CD8-positive, alpha-beta memory T cell (primary cell): ENCODE measurements around the gene TBC1D5. TPM values are rescaled to one million over a fixed set of nuclear protein-coding genes. Genes with fewer than 3 reads are reported as not detected.

ENCODE experiments used
- CTCF ChIA-PET: fragments of 350-600 bp; sonication (Branson Sonifier 250); formaldehyde crosslinking; loops from one replicate; lab custom pipeline; 2021; ENCODE audit warnings: antibody characterized with exemption; lab: Charles Lee
- POLR2A ChIA-PET: fragments of 350-600 bp; sonication (Branson Sonifier 250); formaldehyde crosslinking; loops from one replicate; lab custom pipeline; 2021; ENCODE audit warnings: antibody characterized with exemption; lab: Charles Lee
- DNase-seq, 5 donors: peaks; one replicate each; pipeline versions ENCODE4 v3.0.0 to v3.0.0-alpha.2; 2020 to 2022; ENCODE audit warnings: mixed read lengths in 1 of 5
- H3K27ac ChIP-seq: one replicate; pipeline ENCODE4 v1.7.0; 2013; ENCODE audit warnings: low read depth, mild to moderate bottlenecking, low read length, moderate library complexity
- H3K27me3 ChIP-seq: 2 replicates; pipeline ENCODE4 v1.7.0; 2013; ENCODE audit warnings: low read length, mild to moderate bottlenecking; ENCODE audit not compliant: insufficient read depth, poor library complexity, severe bottlenecking
- H3K36me3 ChIP-seq: 2 replicates; pipeline ENCODE4 v1.7.0; 2013; ENCODE audit warnings: mild to moderate bottlenecking, low read length, moderate library complexity; ENCODE audit not compliant: insufficient read depth
- H3K4me1 ChIP-seq: 2 replicates; pipeline ENCODE4 v1.7.0; 2013; ENCODE audit warnings: mild to moderate bottlenecking, low read length, moderate library complexity; ENCODE audit not compliant: insufficient read depth
- H3K4me3 ChIP-seq: 2 replicates; pipeline ENCODE4 v1.7.0; 2013; ENCODE audit warnings: mild to moderate bottlenecking, low read length
- H3K9me3 ChIP-seq: 2 replicates; pipeline ENCODE4 v1.7.0; 2013; ENCODE audit warnings: mild to moderate bottlenecking, low read length
- H3K27ac Mint-ChIP-seq, 8 donors: one replicate each; pipeline ENCODE4 v1.8.0; 2020 to 2021; ENCODE audit warnings: mixed read lengths in 8 of 8, mild to moderate bottlenecking in 6 of 8, inconsistent platforms in 3 of 8, moderate library complexity in 3 of 8
- H3K27me3 Mint-ChIP-seq, 2 donors: one replicate each; pipeline ENCODE4 v1.8.0; 2020 to 2021; ENCODE audit warnings: mixed read lengths in 2 of 2, mild to moderate bottlenecking in 1 of 2, moderate library complexity in 1 of 2
- H3K36me3 Mint-ChIP-seq, 3 donors: one replicate each; pipeline ENCODE4 v1.8.0; 2020 to 2021; ENCODE audit warnings: mixed read lengths in 3 of 3, inconsistent platforms in 1 of 3, mild to moderate bottlenecking in 1 of 3
- H3K4me1 Mint-ChIP-seq, 3 donors: one replicate each; pipeline ENCODE4 v1.8.0; 2020 to 2021; ENCODE audit warnings: mixed read lengths in 3 of 3, inconsistent platforms in 1 of 3, mild to moderate bottlenecking in 1 of 3
- H3K4me3 Mint-ChIP-seq, 7 donors: one replicate each; pipeline ENCODE4 v1.8.0; 2020 to 2021; ENCODE audit warnings: mixed read lengths in 7 of 7, mild to moderate bottlenecking in 6 of 7, moderate library complexity in 4 of 7, inconsistent platforms in 2 of 7
- H3K9me3 Mint-ChIP-seq, 5 donors: one replicate each; pipeline ENCODE4 v1.8.0; 2020 to 2022; ENCODE audit warnings: mixed read lengths in 5 of 5, mild to moderate bottlenecking in 3 of 5, moderate library complexity in 2 of 5, inconsistent platforms in 1 of 5
- polyA plus RNA-seq: library from polyadenylated mRNA; unstranded; fragments of 300-500 nt; fragmentation: Illumina TruSeq; gene quantifications from one replicate; pipeline ENCODE4 v1.2.3, GENCODE V29; 2021
- total RNA-seq, 2 experiments: library from RNA; stranded (reverse); gene quantifications; one replicate each; pipeline ENCODE4 v1.2.3, GENCODE V29; 2021

TBC1D5 gene
- total and polyA plus RNA-seq, 3 experiments from 2014 or later = 35.8 to 45.1 (median 40.0) TPM

DNA sequence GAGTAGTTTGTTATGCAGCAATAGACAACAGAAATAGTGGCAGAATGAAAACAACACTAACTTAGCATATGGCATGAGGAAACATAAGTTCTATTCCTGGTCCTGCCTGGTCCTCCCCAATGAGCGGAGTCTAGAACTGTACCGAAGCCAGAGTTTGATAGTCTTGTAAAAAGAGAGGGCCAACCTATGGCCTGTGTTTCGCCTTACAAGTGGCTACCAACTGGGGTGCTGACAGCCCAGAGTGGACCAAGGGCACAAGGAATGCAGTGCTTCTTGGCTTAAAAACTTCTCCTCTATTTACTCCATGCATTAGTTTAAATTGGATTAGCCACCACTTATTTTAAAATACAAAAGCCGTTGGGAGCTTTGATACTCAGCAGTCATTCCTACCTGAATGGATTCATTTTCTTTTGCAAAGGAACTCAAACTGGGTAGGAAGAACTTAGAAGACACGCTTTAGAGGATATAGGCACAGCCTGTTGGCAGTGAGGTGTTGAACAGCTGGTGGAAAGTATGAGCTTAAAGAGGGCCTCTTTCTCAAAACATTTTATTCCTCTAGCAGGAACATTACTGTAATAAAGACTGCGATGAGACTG lies 554.7 kb downstream of the TBC1D5 start:
- CTCF ChIA-PET = no interaction called here
- no peak for DNase-seq
- Histone ChIP-seq H3K4me3 (no peak overlapping the region), H3K36me3 (no peaks in the 10 kb centered on the region), H3K4me1 (no peaks in the 10 kb centered on the region), H3K27me3 (no peaks in the 10 kb centered on the region), H3K27ac (no peak overlapping the region), H3K9me3 (no peaks in the 10 kb centered on the region)
- H3K9me3 Mint-ChIP-seq = no peaks in the 10 kb centered on the region
- no peaks in the 10 kb centered on the region for H3K27me3 Mint-ChIP-seq
- POLR2A ChIA-PET = interaction anchor here (0.5 to 0.6 kb wide), 2 partner anchors 425 to 617 kb away, joined by 3 to 6 read pairs; no protein-coding TSS in a partner anchor
- H3K4me3 Mint-ChIP-seq = no peak overlapping the region
- H3K4me1 Mint-ChIP-seq = peaks cover 19 to 29% (median 26%) of the 10 kb centered on the region in 3 donors
- H3K27ac Mint-ChIP-seq = peak overlapping the region in 1 of 8 donors; percentile 32
- H3K36me3 Mint-ChIP-seq = peaks cover 11 to 21% (median 14%) of the 10 kb centered on the region in 3 donors

DNA sequence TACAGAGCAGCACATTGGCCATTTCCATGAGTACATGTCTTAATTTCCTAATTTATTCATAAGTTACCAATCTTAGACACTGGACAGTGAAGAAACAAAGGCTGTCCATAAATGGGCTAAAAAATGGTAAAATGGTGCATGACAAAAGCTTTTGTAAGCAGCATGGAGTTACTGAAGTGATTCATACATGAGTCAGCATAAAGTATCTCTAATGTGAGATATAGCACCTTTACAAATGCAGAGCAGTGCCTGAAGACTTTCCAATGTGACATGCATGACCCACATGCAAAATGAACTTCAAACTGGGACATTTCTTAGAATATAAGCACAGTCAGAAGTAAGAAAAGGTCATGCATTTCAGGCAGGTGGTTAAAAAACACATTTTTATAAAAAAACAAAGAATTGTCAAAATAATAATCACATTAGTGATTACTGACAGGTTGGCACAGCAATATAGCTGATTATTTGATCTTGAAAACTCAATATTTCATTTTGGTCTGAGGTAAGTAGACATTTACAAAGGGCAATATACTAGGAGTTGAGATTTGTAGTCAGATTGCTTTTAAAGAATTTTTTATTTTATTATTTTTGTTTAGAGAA lies 558.4 kb downstream of the TBC1D5 start:
- Mint-ChIP-seq H3K9me3 (no peaks in the 10 kb centered on the region), H3K27ac (no peak overlapping the region), H3K27me3 (no peaks in the 10 kb centered on the region), H3K4me3 (no peak overlapping the region), H3K36me3 (peaks cover 12 to 26% (median 23%) of the 10 kb centered on the region in 3 donors), H3K4me1 (peaks cover 24 to 45% (median 43%) of the 10 kb centered on the region in 3 donors)
- ChIA-PET POLR2A (no interaction called here), CTCF (no interaction called here)
- no peak overlapping the region for H3K27ac ChIP-seq
- no peak overlapping the region for H3K4me3 ChIP-seq
- no peaks in the 10 kb centered on the region for H3K27me3 ChIP-seq
- H3K9me3 ChIP-seq = no peaks in the 10 kb centered on the region
- DNase-seq = no peak
- peaks cover 13% of the 10 kb centered on the region for H3K4me1 ChIP-seq
- H3K36me3 ChIP-seq = no peaks in the 10 kb centered on the region

DNA sequence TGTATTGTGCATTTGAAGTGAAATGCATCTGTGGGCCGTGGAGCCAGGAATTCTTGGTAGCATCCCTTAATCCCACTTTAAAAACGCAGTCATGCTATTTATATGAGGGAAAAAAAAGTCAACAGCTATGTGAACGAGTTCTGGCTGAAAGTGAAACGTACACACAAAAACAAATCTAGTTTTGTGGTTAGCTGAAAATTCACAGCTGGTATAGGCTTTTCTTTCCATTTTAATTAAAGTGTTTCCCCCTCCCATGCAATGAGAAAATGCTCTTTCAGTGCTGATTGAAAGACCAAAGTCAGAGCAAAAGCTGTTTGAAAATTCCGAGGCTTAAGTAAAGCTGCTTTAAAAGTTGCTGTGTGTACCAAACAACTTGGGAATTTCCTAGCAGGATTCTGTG lies 560.3 kb downstream of the TBC1D5 start:
- H3K4me3 ChIP-seq = no peak overlapping the region
- H3K4me3 Mint-ChIP-seq = peak overlapping the region in 5 of 7 donors; percentile 8 to 64 (median 49)
- H3K27ac ChIP-seq = no peak overlapping the region
- peaks cover 8 to 29% (median 28%) of the 10 kb centered on the region in 3 donors for H3K36me3 Mint-ChIP-seq
- ChIA-PET CTCF (no interaction called here), POLR2A (no interaction called here)
- peaks cover 24 to 45% (median 43%) of the 10 kb centered on the region in 3 donors for H3K4me1 Mint-ChIP-seq
- H3K36me3 ChIP-seq = no peaks in the 10 kb centered on the region
- DNase-seq = no peak
- H3K27ac Mint-ChIP-seq = peak overlapping the region in 3 of 8 donors; percentile 54 to 88 (median 63)
- no peaks in the 10 kb centered on the region for H3K9me3 ChIP-seq
- no peaks in the 10 kb centered on the region for H3K9me3 Mint-ChIP-seq
- H3K27me3 Mint-ChIP-seq = no peaks in the 10 kb centered on the region
- peaks cover 13% of the 10 kb centered on the region for H3K4me1 ChIP-seq
- H3K27me3 ChIP-seq = no peaks in the 10 kb centered on the region

DNA sequence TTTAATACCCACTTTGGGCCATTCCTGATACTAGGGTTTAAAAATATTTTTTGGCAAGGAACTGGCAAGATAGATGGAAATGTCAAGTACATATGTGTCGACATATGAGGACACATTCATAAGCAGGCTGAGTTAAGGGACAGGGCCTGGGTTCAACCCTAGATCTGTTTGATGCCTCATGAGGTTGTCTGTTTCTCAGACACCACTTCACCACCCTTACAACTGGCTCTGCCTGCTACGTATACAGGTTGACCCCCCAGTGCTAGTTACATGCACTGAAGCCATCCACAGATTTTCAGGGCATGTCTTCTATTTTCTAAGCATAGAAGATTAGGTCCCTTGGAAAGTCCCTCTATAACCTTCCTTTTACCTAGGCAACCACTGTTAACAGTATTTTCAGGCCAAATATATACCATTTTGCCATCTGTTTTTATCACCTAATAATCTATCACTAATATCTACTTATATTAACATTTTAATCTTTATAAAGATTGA lies 561.0 kb downstream of the TBC1D5 start:
- Mint-ChIP-seq H3K4me1 (peaks cover 24 to 45% (median 43%) of the 10 kb centered on the region in 3 donors), H3K9me3 (no peaks in the 10 kb centered on the region), H3K4me3 (peak overlapping the region in 1 of 7 donors; percentile 13), H3K36me3 (peaks cover 8 to 30% (median 29%) of the 10 kb centered on the region in 3 donors), H3K27me3 (no peaks in the 10 kb centered on the region), H3K27ac (peak overlapping the region in 5 of 8 donors; percentile 0 to 79 (median 24))
- Histone ChIP-seq H3K36me3 (no peaks in the 10 kb centered on the region), H3K27ac (no peak overlapping the region), H3K4me1 (peaks cover 13% of the 10 kb centered on the region), H3K4me3 (no peak overlapping the region), H3K9me3 (no peaks in the 10 kb centered on the region), H3K27me3 (no peaks in the 10 kb centered on the region)
- no peak for DNase-seq
- POLR2A ChIA-PET = no interaction called here
- CTCF ChIA-PET = no interaction called here

DNA sequence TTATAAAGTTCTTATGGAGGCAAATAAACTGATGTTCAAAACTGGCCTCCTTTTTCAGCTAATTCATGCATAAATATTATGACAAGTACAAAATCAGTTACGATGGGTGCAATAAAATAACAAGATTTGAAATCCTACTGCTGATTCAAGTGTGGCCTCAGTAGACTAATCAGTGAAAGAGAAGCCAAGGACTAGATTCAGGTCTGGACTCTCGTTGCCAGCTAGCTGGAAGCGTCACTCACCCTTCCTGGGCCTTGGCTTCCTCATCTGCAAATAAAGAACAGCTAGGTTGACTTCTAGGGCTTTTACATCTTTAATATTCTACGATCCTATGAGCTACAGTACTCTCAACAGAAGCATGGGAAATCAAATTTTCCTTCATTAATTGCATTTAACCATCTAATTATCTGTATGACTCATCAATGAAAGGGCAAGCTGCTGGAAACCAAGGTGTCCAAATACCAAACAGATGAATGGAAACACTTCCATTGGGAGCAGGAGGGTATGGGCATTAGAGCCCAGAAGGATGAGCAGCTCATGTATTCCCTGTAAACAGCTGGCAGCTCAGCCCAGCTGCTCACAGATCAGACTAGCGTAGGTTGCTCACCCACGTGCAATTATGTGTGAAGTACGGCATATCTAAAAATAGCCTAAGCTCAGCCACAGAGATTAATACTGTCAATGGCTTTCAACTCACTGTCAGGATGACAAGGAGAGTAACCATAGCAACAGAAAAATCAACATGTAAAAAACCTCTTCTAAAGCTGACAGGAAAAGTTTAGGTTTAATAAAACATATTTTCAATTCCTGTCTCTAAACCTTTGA lies 562.8 kb downstream of the TBC1D5 start:
- Histone ChIP-seq H3K9me3 (no peaks in the 10 kb centered on the region), H3K27me3 (no peaks in the 10 kb centered on the region), H3K4me3 (no peak overlapping the region), H3K36me3 (no peaks in the 10 kb centered on the region), H3K27ac (no peak overlapping the region), H3K4me1 (peaks cover 13% of the 10 kb centered on the region)
- Mint-ChIP-seq H3K4me3 (peak overlapping the region in 1 of 7 donors; percentile 44), H3K27ac (peak overlapping the region in 2 of 8 donors; percentile 35 to 50), H3K27me3 (no peaks in the 10 kb centered on the region), H3K9me3 (no peaks in the 10 kb centered on the region), H3K36me3 (peaks cover 3 to 28% (median 25%) of the 10 kb centered on the region in 3 donors), H3K4me1 (peaks cover 24 to 43% (median 42%) of the 10 kb centered on the region in 3 donors)
- CTCF ChIA-PET = no interaction called here
- DNase-seq = peak in 4 of 5 donors; percentile 13 to 55 (median 40)
- POLR2A ChIA-PET = no interaction called here

DNA sequence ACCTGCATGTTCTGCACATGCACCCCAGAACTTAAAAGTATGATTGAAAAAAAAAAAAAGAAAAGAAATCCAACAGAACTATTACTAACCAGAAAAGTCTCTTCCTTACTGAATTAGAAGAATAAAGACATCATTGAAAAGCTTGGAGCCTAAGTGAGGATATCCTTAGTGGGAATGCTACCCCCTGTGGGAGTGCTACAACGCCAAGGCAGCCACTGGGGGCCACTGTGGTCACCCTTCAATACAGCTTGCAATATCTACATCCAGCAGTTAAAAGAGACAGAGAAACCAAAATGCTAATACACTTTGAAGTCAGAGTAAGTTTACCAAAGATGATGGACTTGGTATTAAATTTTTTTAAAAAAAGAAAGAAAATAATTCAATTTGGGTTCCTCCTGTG lies 565.7 kb downstream of the TBC1D5 start:
- CTCF ChIA-PET = interaction anchor here (1.2 kb wide), 1 partner anchor 19 kb away, joined by 3 read pairs; no protein-coding TSS in a partner anchor
- H3K27ac ChIP-seq = no peak overlapping the region
- peaks cover 7 to 19% (median 15%) of the 10 kb centered on the region in 3 donors for H3K36me3 Mint-ChIP-seq
- H3K4me3 Mint-ChIP-seq = no peak overlapping the region
- no peaks in the 10 kb centered on the region for H3K27me3 Mint-ChIP-seq
- H3K9me3 Mint-ChIP-seq = no peaks in the 10 kb centered on the region
- no peak for DNase-seq
- H3K36me3 ChIP-seq = no peaks in the 10 kb centered on the region
- no peaks in the 10 kb centered on the region for H3K9me3 ChIP-seq
- H3K27ac Mint-ChIP-seq = no peak overlapping the region
- peaks cover 7% of the 10 kb centered on the region for H3K4me1 ChIP-seq
- no peaks in the 10 kb centered on the region for H3K27me3 ChIP-seq
- H3K4me1 Mint-ChIP-seq = peaks cover 10 to 21% (median 19%) of the 10 kb centered on the region in 3 donors
- H3K4me3 ChIP-seq = no peak overlapping the region
- POLR2A ChIA-PET = no interaction called here

DNA sequence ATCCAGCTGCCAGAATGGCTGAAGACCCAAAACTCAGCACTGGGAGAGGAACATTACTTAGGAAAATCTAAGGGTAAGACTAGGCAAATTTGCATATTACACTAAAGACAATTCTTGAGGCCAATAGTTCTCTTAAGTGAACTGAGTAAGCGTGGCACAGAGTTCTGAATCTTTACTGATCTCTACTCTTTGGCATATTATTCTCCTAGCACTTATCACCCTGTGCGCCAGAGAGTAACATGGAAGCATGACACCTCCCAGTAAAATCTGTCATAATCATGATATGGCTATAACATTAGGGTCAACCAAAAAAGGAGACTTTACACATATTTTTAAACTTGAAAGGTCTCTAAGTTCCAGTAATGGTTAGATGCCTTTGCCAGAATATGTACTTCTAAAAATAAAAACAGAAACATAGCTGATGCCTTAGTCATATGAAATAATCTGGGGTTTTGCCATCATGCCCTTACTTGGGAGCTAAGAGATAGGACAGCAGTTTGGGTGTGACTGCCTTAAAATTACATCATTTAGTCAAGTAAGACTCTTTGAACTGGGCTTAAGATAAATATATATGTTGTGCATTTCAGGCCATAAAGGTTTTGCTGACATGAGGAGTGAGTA lies 567.1 kb downstream of the TBC1D5 start:
- H3K27me3 ChIP-seq = no peaks in the 10 kb centered on the region
- H3K36me3 Mint-ChIP-seq = peaks cover 9 to 13% (median 12%) of the 10 kb centered on the region in 3 donors
- H3K27me3 Mint-ChIP-seq = no peaks in the 10 kb centered on the region
- H3K4me1 Mint-ChIP-seq = peaks cover 4 to 11% (median 9%) of the 10 kb centered on the region in 3 donors
- no peak overlapping the region for H3K27ac ChIP-seq
- no peak overlapping the region for H3K4me3 ChIP-seq
- DNase-seq = no peak
- H3K36me3 ChIP-seq = no peaks in the 10 kb centered on the region
- ChIA-PET CTCF (no interaction called here), POLR2A (no interaction called here)
- H3K27ac Mint-ChIP-seq = no peak overlapping the region
- no peaks in the 10 kb centered on the region for H3K9me3 Mint-ChIP-seq
- H3K4me1 ChIP-seq = peaks cover 7% of the 10 kb centered on the region
- H3K4me3 Mint-ChIP-seq = no peak overlapping the region
- H3K9me3 ChIP-seq = no peaks in the 10 kb centered on the region
